Kidney epithelial cell (primary cell): ENCODE measurements around the gene PRKCB. TPM values are rescaled to one million over a fixed set of nuclear protein-coding genes. Genes with fewer than 3 reads are reported as not detected.

Experiments used
- DNase-seq: peaks from one replicate; pipeline ENCODE4 v3.0.0-alpha.2; 2010; ENCODE audit warnings: low read depth
- H3K27me3 ChIP-seq: 2 replicates; pipeline ENCODE4 v1.6.0; 2011; ENCODE audit warnings: low read length; ENCODE audit not compliant: control insufficient read depth, insufficient read depth
- H3K36me3 ChIP-seq: 2 replicates; pipeline ENCODE4 v1.5.1; 2011; ENCODE audit warnings: low read length; ENCODE audit not compliant: control insufficient read depth, insufficient read depth
- H3K4me3 ChIP-seq: 2 replicates; pipeline ENCODE4 v1.5.1; 2011; ENCODE audit warnings: low read depth, mild to moderate bottlenecking, control low read depth, low read length
- CTCF ChIP-seq: IDR thresholded peaks from 2 replicates; pipeline ENCODE4 v1.5.1; 2011; ENCODE audit warnings: mild to moderate bottlenecking, moderate library complexity, low read length, control low read depth, inconsistent platforms; ENCODE audit not compliant: insufficient read depth, poor library complexity, severe bottlenecking
- total RNA-seq: library from RNA; depleted of rRNA; stranded (reverse); fragments of >200 nt; gene quantifications from 2 replicates; pipeline ENCODE4 v1.2.3, GENCODE V29; 2015

Gene PRKCB
- total RNA-seq, 1 donor from 2014 or later, result 7.1 TPM

GRCh38 chr16:23950291-23950894, 114.6 kb downstream of the PRKCB start:
- Histone ChIP-seq H3K36me3 (no peaks in the 10 kb centered on the region), H3K27me3 (no peaks in the 10 kb centered on the region), H3K4me3 (no peak overlapping the region)
- DNase-seq, result no peak
- TF ChIP-seq CTCF, result no peak

- Histone ChIP-seq H3K36me3 (no peaks in the 10 kb centered on the region), H3K27me3 (no peaks in the 10 kb centered on the region), H3K4me3 (no peak overlapping the region)
- DNase-seq, result no peak
- no peak for TF ChIP-seq CTCF
These were observed 115.1 kb downstream of the PRKCB start for GRCh38 chr16:23950898-23951297.

- DNase-seq, result peak; percentile 5
- no peak for TF ChIP-seq CTCF
- Histone ChIP-seq H3K36me3 (no peaks in the 10 kb centered on the region), H3K27me3 (no peaks in the 10 kb centered on the region), H3K4me3 (no peak overlapping the region)
These were observed 116.6 kb downstream of the PRKCB start for GRCh38 chr16:23952128-23952970.

- Histone ChIP-seq H3K27me3 (no peaks in the 10 kb centered on the region), H3K36me3 (no peaks in the 10 kb centered on the region), H3K4me3 (no peak overlapping the region)
- DNase-seq, result no peak
- TF ChIP-seq CTCF, result no peak
These were observed 117.2 kb downstream of the PRKCB start for GRCh38 chr16:23952971-23953300.

- H3K36me3 ChIP-seq, result no peaks in the 10 kb centered on the region
- TF ChIP-seq CTCF, result no peak
These were observed 117.7 kb downstream of the PRKCB start for GRCh38 chr16:23953476-23953875.

GRCh38 chr16:23955088-23955487, 119.3 kb downstream of the PRKCB start:
- DNase-seq, result no peak
- Histone ChIP-seq H3K36me3 (no peaks in the 10 kb centered on the region), H3K27me3 (no peaks in the 10 kb centered on the region), H3K4me3 (no peak overlapping the region)
- TF ChIP-seq CTCF, result no peak

More at GRCh38 chr16:23953476-23953875, 117.7 kb downstream of the PRKCB start:
- no peak for DNase-seq
- Histone ChIP-seq H3K27me3 (no peaks in the 10 kb centered on the region), H3K4me3 (no peak overlapping the region)
